Activated CD4-positive, alpha-beta memory T cell treated with anti-CD3 and anti-CD28 coated beads for 36 hours (primary cell): ENCODE data around the gene SPATA12. TPM values are rescaled to one million over a fixed set of nuclear protein-coding genes. Genes with fewer than 3 reads are reported as not detected.

Source experiments
- CTCF ChIA-PET: fragments of 350-600 bp; sonication (Branson Sonifier 250); formaldehyde crosslinking; loops from one replicate; lab custom pipeline; 2021; ENCODE audit warnings: antibody characterized with exemption, inconsistent platforms; lab: Charles Lee
- POLR2A ChIA-PET: fragments of 350-600 bp; sonication (Branson Sonifier 250); formaldehyde crosslinking; loops from one replicate; lab custom pipeline; 2021; ENCODE audit warnings: antibody characterized with exemption; lab: Charles Lee
- DNase-seq: peaks from one replicate; pipeline ENCODE4 v3.0.0-alpha.2; 2020
- H3K27ac Mint-ChIP-seq: one replicate; pipeline ENCODE4 v1.8.0; 2021; ENCODE audit warnings: mixed read lengths
- H3K27me3 Mint-ChIP-seq: one replicate; pipeline ENCODE4 v1.8.0; 2021; ENCODE audit warnings: mixed read lengths
- H3K36me3 Mint-ChIP-seq: one replicate; pipeline ENCODE4 v1.8.0; 2021; ENCODE audit warnings: mixed read lengths
- H3K4me1 Mint-ChIP-seq: one replicate; pipeline ENCODE4 v1.8.0; 2021; ENCODE audit warnings: low read depth, mixed read lengths
- H3K4me3 Mint-ChIP-seq: one replicate; pipeline ENCODE4 v1.8.0; 2021; ENCODE audit warnings: mild to moderate bottlenecking, mixed read lengths
- H3K9me3 Mint-ChIP-seq: one replicate; pipeline ENCODE4 v1.8.0; 2021; ENCODE audit warnings: mixed read lengths
- intact Hi-C: fragments of 100-400 bp; cut with micrococcal nuclease; formaldehyde crosslinking; loops from one replicate; pipeline ENCODE4 v1.15.1; 2023
- total RNA-seq, 2 experiments: library from RNA; stranded (reverse); gene quantifications; one replicate each; pipeline ENCODE4 v1.2.3, GENCODE V29; 2021

SPATA12 gene
- total RNA-seq, 2 experiments from 2014 or later = not detected

GRCh38 chr3:57061556-57061955 lies 1.1 kb downstream of the SPATA12 start:
- H3K27ac Mint-ChIP-seq = no peak overlapping the region
- intact Hi-C loops = no loop called here
- no peak for DNase-seq
- POLR2A ChIA-PET = no interaction called here
- no peaks in the 10 kb centered on the region for H3K4me1 Mint-ChIP-seq
- no peak overlapping the region for H3K4me3 Mint-ChIP-seq
- H3K36me3 Mint-ChIP-seq = no peaks in the 10 kb centered on the region
- CTCF ChIA-PET = interaction anchor here (1.0 kb wide), 1 partner anchor 38 kb away, joined by 3 read pairs; no protein-coding TSS in a partner anchor
- H3K27me3 Mint-ChIP-seq = peaks cover 6% of the 10 kb centered on the region
- H3K9me3 Mint-ChIP-seq = no peaks in the 10 kb centered on the region

- H3K4me3 Mint-ChIP-seq = no peak overlapping the region
- no peaks in the 10 kb centered on the region for H3K36me3 Mint-ChIP-seq
- no peak overlapping the region for H3K27ac Mint-ChIP-seq
- ChIA-PET POLR2A (no interaction called here), CTCF (interaction anchor here (1.0 kb wide), 1 partner anchor 37 kb away, joined by 3 read pairs; no protein-coding TSS in a partner anchor)
- H3K9me3 Mint-ChIP-seq = no peaks in the 10 kb centered on the region
- no peak for DNase-seq
- H3K27me3 Mint-ChIP-seq = peaks cover 4% of the 10 kb centered on the region
- intact Hi-C loops = no loop called here
- H3K4me1 Mint-ChIP-seq = no peaks in the 10 kb centered on the region
These were observed 1.7 kb downstream of the SPATA12 start for GRCh38 chr3:57062101-57062631.

- peaks cover 2% of the 10 kb centered on the region for H3K27me3 Mint-ChIP-seq
- ChIA-PET POLR2A (no interaction called here), CTCF (no interaction called here)
- no peak for DNase-seq
- H3K36me3 Mint-ChIP-seq = no peaks in the 10 kb centered on the region
- intact Hi-C loops = no loop called here
- H3K4me1 Mint-ChIP-seq = no peaks in the 10 kb centered on the region
- no peaks in the 10 kb centered on the region for H3K9me3 Mint-ChIP-seq
- no peak overlapping the region for H3K4me3 Mint-ChIP-seq
- H3K27ac Mint-ChIP-seq = no peak overlapping the region
These were observed 2.6 kb downstream of the SPATA12 start for GRCh38 chr3:57063032-57063431.

DNA sequence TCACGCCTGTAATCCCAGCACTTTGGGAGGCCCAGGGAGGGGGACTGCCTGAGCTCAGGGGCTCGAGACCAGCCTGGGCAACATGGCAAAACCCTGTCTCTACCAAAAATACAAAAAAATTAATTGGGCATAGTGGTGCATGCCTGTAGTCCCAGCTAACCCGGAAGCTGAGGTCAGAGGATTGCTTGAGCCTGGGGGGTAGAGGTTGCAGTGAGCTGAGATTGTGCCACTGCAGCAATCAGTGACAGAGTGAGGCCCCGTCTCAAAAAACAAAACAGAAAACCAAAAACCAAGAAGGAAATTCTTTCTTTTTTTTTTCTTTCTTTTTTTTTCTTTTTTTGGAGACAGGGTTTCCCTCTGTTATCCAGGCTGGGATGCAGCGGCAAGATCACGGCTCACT lies 3.5 kb downstream of the SPATA12 start:
- CTCF ChIA-PET = no interaction called here

DNA sequence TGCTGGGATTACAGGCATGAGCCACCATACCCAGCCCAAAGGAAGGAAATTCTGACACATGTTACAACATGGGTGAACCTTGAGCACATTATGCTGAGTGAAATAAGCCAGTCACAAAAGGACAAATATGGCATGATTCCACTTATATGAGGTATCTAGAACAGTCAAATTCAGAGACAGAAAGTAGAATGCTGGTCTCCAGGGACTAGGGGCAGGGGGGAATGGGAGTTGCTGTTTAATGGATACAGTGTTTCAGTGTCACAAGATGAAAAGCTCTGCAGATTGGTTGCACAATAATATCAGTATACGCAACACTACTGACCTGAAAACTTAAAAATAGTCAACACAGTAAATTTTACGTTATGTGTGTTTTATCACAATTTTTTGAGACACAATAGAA lies 4.1 kb downstream of the SPATA12 start:
- ChIA-PET POLR2A (no interaction called here), CTCF (interaction anchor here (1.6 kb wide), 1 partner anchor 69 kb away, joined by 3 read pairs; no protein-coding TSS in a partner anchor)
- no peaks in the 10 kb centered on the region for H3K36me3 Mint-ChIP-seq
- H3K9me3 Mint-ChIP-seq = no peaks in the 10 kb centered on the region
- no peak overlapping the region for H3K27ac Mint-ChIP-seq
- peaks cover 2% of the 10 kb centered on the region for H3K4me1 Mint-ChIP-seq
- no peak for DNase-seq
- intact Hi-C loops = no loop called here
- no peak overlapping the region for H3K4me3 Mint-ChIP-seq
- peaks cover 4% of the 10 kb centered on the region for H3K27me3 Mint-ChIP-seq

More for the DNA sequence above, 3.5 kb downstream of the SPATA12 start:
- DNase-seq = no peak
- intact Hi-C loops = no loop called here
- H3K4me3 Mint-ChIP-seq = no peak overlapping the region
- H3K36me3 Mint-ChIP-seq = no peaks in the 10 kb centered on the region
- H3K27ac Mint-ChIP-seq = no peak overlapping the region
- POLR2A ChIA-PET = no interaction called here
- H3K27me3 Mint-ChIP-seq = peaks cover 4% of the 10 kb centered on the region
- peaks cover 2% of the 10 kb centered on the region for H3K4me1 Mint-ChIP-seq
- H3K9me3 Mint-ChIP-seq = no peaks in the 10 kb centered on the region

- DNase-seq = no peak
- H3K27me3 Mint-ChIP-seq = peaks cover 6% of the 10 kb centered on the region
- ChIA-PET CTCF (interaction anchor here (1.6 kb wide), 1 partner anchor 70 kb away, joined by 3 read pairs; no protein-coding TSS in a partner anchor), POLR2A (no interaction called here)
- intact Hi-C loops = no loop called here
- no peak overlapping the region for H3K4me3 Mint-ChIP-seq
- H3K27ac Mint-ChIP-seq = no peak overlapping the region
- H3K4me1 Mint-ChIP-seq = peaks cover 2% of the 10 kb centered on the region
- H3K36me3 Mint-ChIP-seq = no peaks in the 10 kb centered on the region
- no peaks in the 10 kb centered on the region for H3K9me3 Mint-ChIP-seq
These were observed 5.1 kb downstream of the SPATA12 start for GRCh38 chr3:57065588-57065987.

GRCh38 chr3:57066471-57066870 lies 6.0 kb downstream of the SPATA12 start:
- ChIA-PET CTCF (no interaction called here), POLR2A (no interaction called here)
- Mint-ChIP-seq H3K9me3 (no peaks in the 10 kb centered on the region), H3K27ac (no peak overlapping the region), H3K4me3 (no peak overlapping the region), H3K4me1 (peaks cover 2% of the 10 kb centered on the region), H3K27me3 (peaks cover 6% of the 10 kb centered on the region), H3K36me3 (no peaks in the 10 kb centered on the region)
- intact Hi-C loops = no loop called here
- DNase-seq = no peak

GRCh38 chr3:57068437-57069089 lies 8.1 kb downstream of the SPATA12 start:
- no peak overlapping the region for H3K27ac Mint-ChIP-seq
- no peak overlapping the region for H3K4me3 Mint-ChIP-seq
- CTCF ChIA-PET = no interaction called here
- POLR2A ChIA-PET = no interaction called here
- H3K4me1 Mint-ChIP-seq = peaks cover 2% of the 10 kb centered on the region
- H3K27me3 Mint-ChIP-seq = peaks cover 7% of the 10 kb centered on the region
- no peaks in the 10 kb centered on the region for H3K36me3 Mint-ChIP-seq
- H3K9me3 Mint-ChIP-seq = no peaks in the 10 kb centered on the region
- peak; percentile 22 for DNase-seq
- intact Hi-C loops = no loop called here

DNA sequence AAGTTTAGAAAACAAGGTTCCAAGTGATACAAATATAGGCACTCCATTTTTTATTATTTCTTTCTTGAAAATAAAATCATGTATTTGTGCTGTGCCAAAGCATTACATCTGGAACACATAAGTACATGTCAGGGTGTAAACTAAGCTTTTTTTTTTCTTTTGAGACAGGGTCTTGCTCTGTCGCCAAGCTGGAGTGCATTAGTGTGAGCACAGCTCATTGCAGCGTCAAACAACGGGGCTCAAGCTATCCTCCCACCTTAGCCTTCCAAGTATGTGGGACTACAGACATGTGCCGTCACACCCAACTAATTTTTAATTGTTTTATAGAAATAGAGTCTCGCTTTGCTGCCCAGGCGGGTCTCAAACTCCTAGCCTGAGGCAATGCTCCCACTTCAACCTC lies 9.0 kb downstream of the SPATA12 start:
- intact Hi-C loops = no loop called here
- CTCF ChIA-PET = no interaction called here

GRCh38 chr3:57073628-57074027 lies 13.2 kb downstream of the SPATA12 start:
- Mint-ChIP-seq H3K27me3 (peaks cover 45% of the 10 kb centered on the region), H3K36me3 (no peaks in the 10 kb centered on the region), H3K4me1 (peaks cover under 1% of the 10 kb centered on the region), H3K4me3 (no peak overlapping the region), H3K9me3 (no peaks in the 10 kb centered on the region), H3K27ac (no peak overlapping the region)
- intact Hi-C loops = no loop called here
- no peak for DNase-seq
- ChIA-PET CTCF (interaction anchor here (0.8 kb wide), 1 partner anchor 28 kb away, joined by 3 read pairs; no protein-coding TSS in a partner anchor), POLR2A (no interaction called here)

More for the DNA sequence above, 9.0 kb downstream of the SPATA12 start:
- no peak overlapping the region for H3K27ac Mint-ChIP-seq
- POLR2A ChIA-PET = no interaction called here
- H3K4me1 Mint-ChIP-seq = peaks cover 2% of the 10 kb centered on the region
- H3K36me3 Mint-ChIP-seq = no peaks in the 10 kb centered on the region
- H3K4me3 Mint-ChIP-seq = no peak overlapping the region
- DNase-seq = no peak
- peaks cover 16% of the 10 kb centered on the region for H3K27me3 Mint-ChIP-seq
- H3K9me3 Mint-ChIP-seq = no peaks in the 10 kb centered on the region

DNA sequence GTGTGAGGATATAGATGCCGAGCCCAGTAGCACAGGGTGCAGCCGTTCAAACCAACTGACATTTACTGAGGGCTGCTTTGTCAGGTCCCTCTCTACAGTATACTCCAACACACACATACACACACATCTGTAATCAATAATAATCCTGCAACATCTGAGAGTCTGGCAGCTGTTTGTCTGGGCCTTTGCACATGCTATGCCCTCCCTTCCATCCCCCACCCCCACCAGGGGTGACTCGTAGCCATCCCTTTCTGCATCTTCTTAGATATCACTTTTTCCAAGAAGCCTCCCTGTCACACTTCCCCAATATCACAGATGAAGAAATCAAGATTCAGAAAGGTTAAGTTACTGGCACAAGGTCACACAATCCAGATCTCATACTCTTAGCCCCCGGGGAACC lies 13.7 kb downstream of the SPATA12 start:
- ChIA-PET POLR2A (no interaction called here), CTCF (no interaction called here)
- Mint-ChIP-seq H3K9me3 (no peaks in the 10 kb centered on the region), H3K27ac (no peak overlapping the region), H3K36me3 (no peaks in the 10 kb centered on the region), H3K27me3 (peaks cover 42% of the 10 kb centered on the region), H3K4me3 (no peak overlapping the region), H3K4me1 (no peaks in the 10 kb centered on the region)
- no peak for DNase-seq
- intact Hi-C loops = no loop called here

DNA sequence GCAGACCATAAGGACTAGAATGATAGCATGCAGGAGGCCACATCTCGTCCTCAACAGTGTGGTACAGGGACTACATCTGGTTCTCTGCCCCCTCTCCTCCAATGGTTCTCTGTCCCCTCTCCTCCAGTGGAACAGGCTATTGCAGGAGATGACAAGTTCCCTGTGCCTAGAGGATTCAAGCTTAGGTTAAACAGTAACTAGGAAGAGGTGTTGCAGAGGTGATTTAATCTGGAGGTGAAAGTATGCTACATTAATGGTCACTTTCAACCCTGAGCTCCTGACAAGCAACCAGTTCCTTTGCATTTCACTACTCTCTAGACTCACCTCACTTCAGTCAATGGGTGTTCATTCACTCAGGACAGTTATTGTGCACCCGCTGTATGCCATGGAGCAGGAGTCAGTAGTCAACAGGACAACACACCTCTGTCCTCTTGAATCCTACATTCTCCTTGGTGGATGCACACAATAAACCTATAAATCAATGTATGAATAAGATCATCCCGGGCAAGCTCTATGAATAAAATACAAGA lies 16.0 kb downstream of the SPATA12 start:
- Mint-ChIP-seq H3K9me3 (no peaks in the 10 kb centered on the region), H3K4me3 (no peak overlapping the region), H3K27ac (no peak overlapping the region), H3K36me3 (no peaks in the 10 kb centered on the region), H3K4me1 (no peaks in the 10 kb centered on the region), H3K27me3 (peaks cover 49% of the 10 kb centered on the region)
- ChIA-PET POLR2A (no interaction called here), CTCF (interaction anchor here (0.6 kb wide), 1 partner anchor 403 kb away, joined by 3 read pairs; no protein-coding TSS in a partner anchor)
- no peak for DNase-seq
- intact Hi-C loops = no loop called here
